ENCODE measurements around the gene RAB17. TPM values are rescaled to one million over a fixed set of nuclear protein-coding genes. Genes with fewer than 3 reads are reported as not detected.

RAB17 gene
- total RNA-seq, 1 donor from 2014 or later, result 6.1 TPM

- no peak for DNase-seq (ENCODE audit: low read depth)
- H3K4me3 ChIP-seq (ENCODE audit: low read depth, low read length), result no peak overlapping the region
- no peak for TF ChIP-seq CTCF (conservative IDR thresholded peaks at IDR 0.05; ENCODE audit: low read depth, low read length)
These were observed 33.5 kb downstream of the RAB17 start for GRCh38 chr2:237556773-237557632.

GRCh38 chr2:237555560-237555959 is 35.0 kb downstream of the RAB17 start:
- no peak for TF ChIP-seq CTCF (conservative IDR thresholded peaks at IDR 0.05; ENCODE audit: low read depth, low read length)
- H3K4me3 ChIP-seq (ENCODE audit: low read depth, low read length), result no peak overlapping the region
- DNase-seq (ENCODE audit: low read depth), result no peak

- H3K4me3 ChIP-seq (ENCODE audit: low read depth, low read length), result no peak overlapping the region
- TF ChIP-seq CTCF (conservative IDR thresholded peaks at IDR 0.05; ENCODE audit: low read depth, low read length), result no peak
- no peak for DNase-seq (ENCODE audit: low read depth)
These were observed 36.6 kb downstream of the RAB17 start for GRCh38 chr2:237553948-237554347.

DNA sequence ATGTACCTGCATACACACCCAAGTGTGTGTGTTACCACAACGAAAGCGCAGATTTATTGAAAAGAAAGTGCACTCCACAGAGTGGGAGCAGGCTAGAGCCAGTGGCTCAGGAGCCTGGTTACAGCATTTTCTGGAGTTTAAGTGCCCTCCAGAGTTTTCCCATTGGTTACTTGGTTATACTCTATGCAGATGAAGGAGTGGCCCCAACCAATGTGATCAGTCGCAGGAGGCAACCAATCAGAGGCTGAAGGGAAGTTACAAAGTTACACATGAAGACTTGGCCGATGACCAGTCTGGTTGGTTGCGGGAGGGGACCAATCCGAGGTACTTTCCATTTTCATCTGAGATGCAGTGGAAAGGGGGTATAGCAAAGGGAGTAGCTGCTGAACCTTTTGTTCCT is 37.6 kb downstream of the RAB17 start:
- TF ChIP-seq CTCF (conservative IDR thresholded peaks at IDR 0.05; ENCODE audit: low read depth, low read length), result no peak
- no peak for DNase-seq (ENCODE audit: low read depth)
- no peak overlapping the region for H3K4me3 ChIP-seq (ENCODE audit: low read depth, low read length)

- TF ChIP-seq CTCF (conservative IDR thresholded peaks at IDR 0.05; ENCODE audit: low read depth, low read length), result no peak
- H3K4me3 ChIP-seq (ENCODE audit: low read depth, low read length), result no peak overlapping the region
- DNase-seq (ENCODE audit: low read depth), result no peak
These were observed 39.4 kb downstream of the RAB17 start for GRCh38 chr2:237551071-237551574.

DNA sequence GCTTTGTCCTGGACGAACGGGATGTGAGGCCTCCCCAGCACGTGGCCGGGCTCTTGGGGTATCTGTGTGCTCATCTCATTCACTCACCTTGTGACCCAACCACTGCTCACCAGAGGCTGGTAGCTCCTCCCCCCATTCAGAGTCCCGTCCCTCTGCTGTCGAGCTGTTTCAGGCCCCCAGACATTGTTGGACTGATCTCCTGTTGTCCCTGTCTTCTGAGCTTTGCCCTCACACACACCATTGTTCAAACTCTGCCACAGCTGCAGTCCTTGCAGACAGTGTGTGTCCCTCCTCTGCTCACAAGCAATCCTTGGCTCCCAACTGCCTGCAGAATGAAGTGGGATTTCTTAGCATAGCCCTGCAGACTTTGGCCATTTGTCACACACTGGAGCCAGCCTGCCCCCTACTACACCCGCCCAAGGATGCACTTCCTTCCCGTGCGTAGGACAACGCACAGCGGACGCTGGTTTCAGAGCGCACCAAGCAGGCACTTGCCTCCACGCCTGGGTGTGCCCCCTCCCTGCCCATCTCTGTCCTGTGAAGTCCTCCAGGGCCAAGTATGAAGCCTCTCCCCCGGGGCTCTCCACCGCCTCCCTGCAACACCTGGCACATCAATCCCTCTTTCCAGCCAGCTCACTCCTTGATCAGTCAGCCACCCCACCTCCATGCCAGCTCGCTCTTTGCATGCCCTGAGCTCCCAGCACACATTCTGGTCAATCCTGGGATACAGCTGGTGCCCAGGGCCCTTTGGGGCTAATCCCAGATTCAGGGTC is 40.7 kb downstream of the RAB17 start:
- no peak for DNase-seq (ENCODE audit: low read depth)
- no peak overlapping the region for H3K4me3 ChIP-seq (ENCODE audit: low read depth, low read length)
- TF ChIP-seq CTCF (conservative IDR thresholded peaks at IDR 0.05; ENCODE audit: low read depth, low read length), result no peak

All from epithelial cell of proximal tubule (primary cell).